SK-N-SH treated with all-trans-retinoic acid at 6 μM for 48 hours (cell line): ENCODE measurements around the gene LRRN1.

ENCODE experiments used
- ARNTL ChIP-seq: fragments of 450-650 bp; formaldehyde crosslinking; IDR thresholded peaks from 2 replicates; pipeline ENCODE4 v1.5.0; 2020; ENCODE audit warnings: low read depth, mild to moderate bottlenecking, moderate library complexity, borderline replicate concordance
- CSRNP3 ChIP-seq: fragments of 250-450 bp; sonication (Bioruptor Pico); IDR thresholded peaks from 2 replicates; pipeline ENCODE4 v1.5.1; 2021; ENCODE audit warnings: mild to moderate bottlenecking, moderate library complexity
- ESRRG ChIP-seq: fragments of 250-450 bp; sonication (Bioruptor Pico); IDR thresholded peaks from 2 replicates; pipeline ENCODE4 v1.6.1; 2021; ENCODE audit warnings: mild to moderate bottlenecking
- GLIS3 ChIP-seq: fragments of 250-450 bp; sonication (Bioruptor Pico); IDR thresholded peaks from 2 replicates; pipeline ENCODE4 v1.5.0; 2020; ENCODE audit warnings: mild to moderate bottlenecking, moderate library complexity
- OSR1 ChIP-seq: fragments of 250-450 bp; sonication (Bioruptor Pico); IDR thresholded peaks from 2 replicates; pipeline ENCODE4 v1.8.0; 2022; ENCODE audit warnings: moderate library complexity, mild to moderate bottlenecking, inconsistent platforms
- PATZ1 ChIP-seq: fragments of 250-450 bp; sonication (Bioruptor Pico); IDR thresholded peaks from 2 replicates; pipeline ENCODE4 v1.8.0; 2020; ENCODE audit warnings: mild to moderate bottlenecking, moderate library complexity, borderline replicate concordance
- PPARA ChIP-seq: fragments of 250-450 bp; sonication (Bioruptor Pico); IDR thresholded peaks from 2 replicates; pipeline ENCODE4 v1.5.0; 2020; ENCODE audit warnings: mild to moderate bottlenecking, borderline replicate concordance
- RARB ChIP-seq: fragments of 250-450 bp; sonication (Bioruptor Pico); IDR thresholded peaks from 2 replicates; pipeline ENCODE4 v1.8.0; 2021; ENCODE audit warnings: mild to moderate bottlenecking, moderate library complexity
- TOX ChIP-seq: fragments of 250-450 bp; sonication (Bioruptor Pico); IDR thresholded peaks from 2 replicates; pipeline ENCODE4 v1.8.0; 2021; ENCODE audit warnings: mild to moderate bottlenecking, moderate library complexity, borderline replicate concordance
- TSHZ2 ChIP-seq: fragments of 250-450 bp; sonication (Bioruptor Pico); IDR thresholded peaks from 2 replicates; pipeline ENCODE4 v1.5.0; 2020; ENCODE audit warnings: mild to moderate bottlenecking, moderate library complexity
- ZC3H10 ChIP-seq: fragments of 250-450 bp; sonication (Bioruptor Pico); IDR thresholded peaks from 2 replicates; pipeline ENCODE4 v1.5.1; 2021; ENCODE audit warnings: mild to moderate bottlenecking, moderate library complexity
- ZFP3 ChIP-seq: fragments of 250-450 bp; sonication (Bioruptor Pico); IDR thresholded peaks from 2 replicates; pipeline ENCODE4 v1.5.0; 2020; ENCODE audit warnings: mild to moderate bottlenecking, moderate library complexity
- ZFP30 ChIP-seq: fragments of 450-650 bp; formaldehyde crosslinking; IDR thresholded peaks from 2 replicates; pipeline ENCODE4 v1.5.0; 2022; ENCODE audit warnings: mild to moderate bottlenecking, moderate library complexity
- ZNF565 ChIP-seq: fragments of 450-650 bp; formaldehyde crosslinking; conservative IDR thresholded peaks from 2 replicates; pipeline ENCODE4 v1.5.0; 2020; ENCODE audit warnings: low read depth, mild to moderate bottlenecking, moderate library complexity

GRCh38 chr3:3806856-3807255 is 7.6 kb downstream of the LRRN1 start:
- TF ChIP-seq PPARA = no peak
- no peak for TF ChIP-seq ZC3H10 (CRISPR knock-in tag)
- TF ChIP-seq ZNF565 (CRISPR knock-in tag) = no peak
- no peak for TF ChIP-seq ZFP30 (CRISPR knock-in tag)
- no peak for TF ChIP-seq PATZ1 (CRISPR knock-in tag)
- TF ChIP-seq RARB (CRISPR knock-in tag) = no peak
- TF ChIP-seq ZFP3 (CRISPR knock-in tag) = no peak
- no peak for TF ChIP-seq TSHZ2
- TF ChIP-seq TOX (CRISPR knock-in tag) = no peak
- TF ChIP-seq GLIS3 = no peak
- no peak for TF ChIP-seq OSR1 (CRISPR knock-in tag)
- TF ChIP-seq CSRNP3 (CRISPR knock-in tag) = no peak
- no peak for TF ChIP-seq ARNTL (CRISPR knock-in tag)
- no peak for TF ChIP-seq ESRRG (CRISPR knock-in tag)
